Esophagus squamous epithelium (tissue), 4 donors: ENCODE measurements around the gene TMA7.

ENCODE experiments used
- POLR2A ChIP-seq, 4 donors: fragments of 450-650 bp; IDR thresholded peaks; one replicate each; pipeline ENCODE4 v1.6.1; 2017; ENCODE audit warnings: antibody characterized with exemption in 4 of 4, mild to moderate bottlenecking in 4 of 4, moderate library complexity in 3 of 4
- TF ChIP-seq, protein P1 (sequence below), 6 experiments: fragments of 450-650 bp in 4 of 6; fragments of 200-600 bp in 2 of 6; sonication (generic) in 2 of 6; IDR thresholded peaks; one replicate each; pipeline ENCODE4 v1.5.1; 2016 to 2019; ENCODE audit warnings: antibody characterized with exemption in 6 of 6, mild to moderate bottlenecking in 4 of 6, moderate library complexity in 4 of 6

DNA sequence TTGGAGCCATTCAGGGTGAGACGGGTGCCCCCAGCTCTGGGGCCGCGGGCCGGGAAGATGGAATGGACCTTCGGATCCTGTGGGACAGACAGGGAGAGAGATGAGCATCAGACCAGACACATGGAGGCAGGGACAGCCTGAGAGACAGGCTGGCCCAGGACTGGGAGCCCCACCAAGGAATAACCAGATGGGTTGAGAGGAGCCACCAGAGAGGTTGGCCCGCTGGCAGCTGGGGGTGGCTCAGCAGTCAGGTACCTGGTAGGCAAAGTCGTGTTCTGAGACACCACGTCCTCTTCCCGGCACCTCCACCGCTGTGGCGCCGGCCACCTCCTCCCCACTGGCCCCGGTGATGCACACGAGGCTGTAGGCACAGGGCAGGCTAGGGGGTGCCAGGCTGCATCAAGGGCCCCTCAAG, 24.0 kb upstream of the TMA7 start:
- TF ChIP-seq, protein P1, sequence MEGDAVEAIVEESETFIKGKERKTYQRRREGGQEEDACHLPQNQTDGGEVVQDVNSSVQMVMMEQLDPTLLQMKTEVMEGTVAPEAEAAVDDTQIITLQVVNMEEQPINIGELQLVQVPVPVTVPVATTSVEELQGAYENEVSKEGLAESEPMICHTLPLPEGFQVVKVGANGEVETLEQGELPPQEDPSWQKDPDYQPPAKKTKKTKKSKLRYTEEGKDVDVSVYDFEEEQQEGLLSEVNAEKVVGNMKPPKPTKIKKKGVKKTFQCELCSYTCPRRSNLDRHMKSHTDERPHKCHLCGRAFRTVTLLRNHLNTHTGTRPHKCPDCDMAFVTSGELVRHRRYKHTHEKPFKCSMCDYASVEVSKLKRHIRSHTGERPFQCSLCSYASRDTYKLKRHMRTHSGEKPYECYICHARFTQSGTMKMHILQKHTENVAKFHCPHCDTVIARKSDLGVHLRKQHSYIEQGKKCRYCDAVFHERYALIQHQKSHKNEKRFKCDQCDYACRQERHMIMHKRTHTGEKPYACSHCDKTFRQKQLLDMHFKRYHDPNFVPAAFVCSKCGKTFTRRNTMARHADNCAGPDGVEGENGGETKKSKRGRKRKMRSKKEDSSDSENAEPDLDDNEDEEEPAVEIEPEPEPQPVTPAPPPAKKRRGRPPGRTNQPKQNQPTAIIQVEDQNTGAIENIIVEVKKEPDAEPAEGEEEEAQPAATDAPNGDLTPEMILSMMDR (IDR thresholded peaks at IDR 0.05): no peak
- no peak for TF ChIP-seq POLR2A (IDR thresholded peaks at IDR 0.05)
